AG09319 (cell line): Measurements from ENCODE around the gene GH1.
"Not testable (repeated sequence)": the region's sequence is repeated elsewhere in the genome, so short reads cannot be mapped to it uniquely, and the experiment has no call there.

Source experiments
- DNase-seq: peaks from one replicate; pipeline ENCODE4 v3.0.0-alpha.2; 2010; ENCODE audit warnings: low read depth; ENCODE audit errors: extremely low read depth
- CTCF ChIP-seq: IDR thresholded peaks from 2 replicates; pipeline ENCODE4 v1.5.1; 2011; ENCODE audit warnings: low read depth, mild to moderate bottlenecking, inconsistent platforms, low read length, moderate library complexity

GH1 gene

GRCh38 chr17:63918789-63919305, at the start of gene GH1:
Gene GH1 (minus strand): TSS chr17:63918839. CDS start chr17:63918776, 63 bp downstream.
- not testable (repeated sequence) for DNase-seq

DNA sequence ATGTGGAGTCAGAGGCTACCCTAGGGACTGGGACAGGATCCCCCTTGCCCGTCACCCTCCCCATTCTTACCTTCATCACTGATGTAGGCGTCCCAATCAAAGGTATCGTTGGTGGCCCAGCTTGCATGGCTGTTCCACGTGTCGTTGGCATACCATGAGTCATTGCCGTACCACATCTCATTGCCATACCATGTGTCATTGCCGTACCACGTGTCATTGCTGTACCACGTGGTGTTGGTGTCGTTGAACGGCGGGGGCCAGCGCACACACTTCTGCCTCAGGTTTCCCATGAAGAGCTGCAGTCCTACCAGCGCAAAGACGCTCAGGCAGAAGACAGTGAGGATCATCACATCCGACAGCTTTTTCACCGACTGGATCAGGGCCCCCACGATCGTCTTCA, 49.3 kb upstream of the GH1 start:
- no peak for TF ChIP-seq CTCF

DNA sequence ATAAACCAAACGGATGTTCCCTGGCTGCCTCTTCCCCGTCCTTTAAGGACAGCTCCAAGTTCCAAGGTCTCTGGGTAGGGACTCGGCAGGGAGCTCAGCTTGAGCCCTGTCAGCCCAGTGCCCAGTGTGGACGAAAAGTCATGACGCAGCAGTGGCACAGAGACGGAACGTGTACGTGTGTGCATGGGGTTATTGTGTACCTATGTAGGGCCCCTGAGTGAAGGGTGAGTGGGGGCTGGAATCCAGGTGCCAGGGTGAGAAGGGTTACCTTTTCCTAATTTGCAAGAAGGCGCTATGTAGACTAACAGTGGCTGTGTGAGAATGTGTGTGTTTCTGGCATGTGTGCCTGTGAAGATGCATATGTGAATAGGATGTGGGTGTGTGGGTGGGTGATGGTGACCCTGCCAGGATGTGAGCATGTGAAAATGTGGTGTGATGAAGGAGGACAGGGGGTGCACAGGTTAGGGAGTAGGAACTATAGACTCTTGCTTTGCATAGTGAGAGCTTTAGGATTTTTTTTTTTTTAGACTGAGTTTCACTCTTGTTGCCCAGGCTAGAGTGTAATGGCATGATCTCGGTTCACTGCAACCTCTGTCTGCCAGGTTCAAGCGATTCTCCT, 48.1 kb upstream of the GH1 start:
- no peak for DNase-seq
- no peak for TF ChIP-seq CTCF

More for the DNA sequence above, 49.3 kb upstream of the GH1 start:
- DNase-seq, result no peak

DNA sequence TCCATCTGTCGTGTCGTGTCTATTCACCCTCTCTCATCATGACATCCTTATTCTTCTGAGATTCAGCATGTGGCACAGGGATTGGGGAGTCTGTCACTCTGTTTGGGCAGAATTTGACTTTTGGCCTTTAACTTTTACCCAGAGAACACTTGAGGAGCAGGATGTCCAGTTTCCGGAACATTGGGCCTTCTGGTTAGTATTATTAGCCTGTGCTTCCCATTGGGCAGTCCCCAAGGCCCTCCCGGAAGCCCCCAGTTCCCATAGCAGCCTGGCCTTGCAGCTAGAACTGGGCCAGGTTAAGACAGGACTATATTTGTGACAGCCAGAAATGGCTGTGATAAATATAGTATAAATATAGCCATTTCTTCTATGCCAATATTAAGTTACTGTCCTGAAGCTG, 44.5 kb upstream of the GH1 start:
- no peak for TF ChIP-seq CTCF
- DNase-seq, result no peak

- no peak for TF ChIP-seq CTCF
- DNase-seq, result no peak
Observed at GRCh38 chr17:63962298-63962744, 43.7 kb upstream of the GH1 start.

DNA sequence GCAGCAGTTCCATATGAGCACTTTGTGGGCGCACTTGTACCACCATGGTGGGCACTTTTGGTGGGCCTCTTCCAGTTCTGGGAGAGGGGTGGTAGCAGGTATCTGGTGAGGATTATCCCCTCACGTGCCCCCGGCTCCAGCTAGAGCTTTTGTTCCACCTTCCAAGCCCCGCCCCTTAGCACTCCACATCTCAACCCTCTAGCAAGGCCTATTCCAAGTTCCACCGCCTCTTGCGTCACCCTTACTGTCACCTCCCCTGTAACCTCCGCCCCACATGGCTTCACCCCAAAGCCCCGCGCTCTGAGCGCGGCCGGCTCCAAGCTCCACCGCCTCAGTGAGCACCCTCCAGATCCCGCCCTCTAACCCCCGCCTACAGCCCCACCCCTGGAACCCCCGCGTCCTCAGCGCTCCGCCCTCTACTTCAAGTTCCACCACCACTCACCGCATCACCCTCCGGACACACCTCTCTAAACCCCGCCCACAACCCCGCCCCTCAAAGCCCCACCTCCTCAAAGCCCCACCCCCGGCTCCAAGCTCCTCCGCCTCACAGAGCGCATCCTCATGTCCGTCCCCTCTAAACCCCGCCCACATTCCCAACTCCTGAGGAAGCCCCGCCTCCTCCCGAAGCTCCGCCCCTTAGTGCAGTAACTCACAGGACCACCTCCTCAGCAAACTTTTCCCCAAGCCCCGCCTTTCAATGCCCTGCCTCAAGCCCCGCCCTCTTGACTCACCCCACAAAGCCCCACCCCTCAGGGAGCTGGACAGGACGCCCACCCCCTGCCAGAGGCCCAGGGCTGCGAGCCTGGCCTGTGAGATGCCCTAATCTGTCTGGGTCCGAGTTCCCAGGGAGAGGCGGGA, 42.9 kb upstream of the GH1 start:
- TF ChIP-seq CTCF, result no peak
- no peak for DNase-seq

GRCh38 chr17:63960430-63960829, 41.8 kb upstream of the GH1 start:
- DNase-seq, result no peak
- no peak for TF ChIP-seq CTCF
